Nucleus accumbens (tissue), 56 donors: Measurements from ENCODE around the gene MTERF4.

Experiments
- DNase-seq, 56 donors: peaks; one replicate each; lab custom pipeline; 2025; lab: John Stamatoyannopoulos, UW

MTERF4 gene

DNA sequence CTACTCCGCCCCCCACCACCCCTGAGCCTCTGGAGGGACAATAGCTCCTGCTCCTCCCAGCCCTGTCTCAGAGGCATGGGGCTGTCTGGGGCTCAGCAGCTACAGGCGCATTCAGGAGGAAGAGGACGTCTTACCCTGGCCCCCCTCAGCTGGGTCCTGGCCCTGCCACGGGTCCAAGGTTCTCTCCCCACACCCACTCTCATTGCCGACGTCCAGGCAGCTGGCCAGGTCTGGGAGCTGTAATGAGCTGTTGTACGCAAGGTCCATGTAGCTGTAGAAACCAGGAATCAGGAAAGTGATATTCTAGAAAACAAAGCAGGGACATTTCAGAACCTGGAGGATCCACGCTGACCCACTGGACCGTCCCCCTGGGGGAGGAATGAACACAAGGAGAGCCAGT is 33.6 kb upstream of the MTERF4 start:
- DNase-seq: peak in 2 of 56 donors; percentile 23 to 26

DNA sequence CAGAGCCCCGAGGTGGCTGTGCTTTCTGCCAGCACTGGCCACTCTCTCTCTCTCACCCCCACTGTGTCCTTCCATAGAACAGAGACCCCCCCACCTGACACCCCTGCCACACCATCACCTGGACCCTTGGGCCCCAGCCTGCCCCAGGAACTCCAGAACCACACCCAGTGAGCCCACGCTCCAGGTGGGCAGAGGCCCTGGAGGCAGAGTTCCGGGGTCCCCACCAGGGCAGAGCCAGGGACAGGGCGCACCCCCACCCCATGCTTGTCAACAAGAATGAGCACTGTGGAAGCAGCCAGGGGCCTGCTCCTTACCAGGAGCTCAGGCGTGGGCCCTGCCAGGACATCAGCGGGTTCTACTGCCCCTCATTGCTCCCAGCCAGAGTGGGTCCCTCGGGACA is 32.6 kb upstream of the MTERF4 start:
- DNase-seq: no peak

DNA sequence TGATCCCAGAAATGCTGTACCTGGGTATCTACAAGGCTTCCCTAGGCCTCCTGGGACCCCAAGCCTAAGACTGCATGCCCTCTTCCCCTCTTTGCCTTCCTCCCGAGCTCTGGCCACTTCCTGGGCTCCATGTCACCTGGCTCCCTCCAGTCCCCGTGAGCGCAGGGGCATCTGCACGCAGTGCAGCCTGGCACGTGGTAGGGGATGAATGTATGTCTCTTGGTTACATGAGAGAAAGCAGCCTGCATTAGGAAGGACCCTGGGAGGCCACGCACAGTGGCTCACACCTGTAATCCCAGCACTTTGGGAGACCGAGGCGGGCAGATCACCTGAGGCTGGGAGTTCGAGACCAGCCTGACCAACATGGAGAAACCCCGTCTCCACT is 31.3 kb upstream of the MTERF4 start:
- DNase-seq: no peak

DNA sequence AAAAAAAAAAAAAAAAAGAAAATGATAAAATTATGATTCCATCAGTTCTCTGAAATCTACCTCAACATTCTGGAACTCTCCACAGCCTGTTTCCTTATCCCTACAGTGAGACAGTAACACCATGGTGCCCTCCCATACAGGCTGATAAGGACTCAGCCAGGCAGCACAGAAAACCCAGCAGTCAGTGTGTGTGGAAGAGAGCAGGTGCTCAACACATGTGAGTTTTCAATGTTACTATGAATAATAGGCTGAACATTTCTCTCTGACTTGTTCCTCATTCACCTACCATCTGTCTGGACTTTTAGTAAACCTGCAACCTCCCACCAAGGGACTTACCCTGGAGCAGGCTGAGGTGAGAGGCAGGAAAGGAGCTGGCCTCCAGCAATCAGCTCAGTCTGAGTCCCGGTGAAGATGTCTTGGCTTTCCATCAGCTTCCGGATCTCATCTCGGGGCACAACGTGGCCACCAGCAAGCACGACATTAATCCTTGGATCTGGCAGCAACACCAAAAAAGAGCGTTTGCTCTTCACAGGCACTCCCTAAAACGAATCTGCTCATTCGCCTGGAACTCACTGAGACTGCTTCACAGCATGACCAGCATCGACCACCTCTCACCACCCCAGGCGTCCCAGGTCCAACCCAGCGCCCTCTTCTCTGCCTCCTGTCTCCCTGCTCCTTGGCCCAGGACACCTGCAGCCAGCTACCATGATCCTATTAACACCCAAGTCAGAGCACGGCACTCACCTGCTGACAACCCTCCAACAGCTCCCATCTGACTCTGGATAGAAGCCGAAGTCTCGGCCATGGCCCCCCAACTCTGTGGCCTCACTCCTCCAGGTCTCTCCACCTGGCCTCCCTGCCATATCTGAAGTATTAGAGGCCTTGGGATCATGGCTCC is 30.7 kb upstream of the MTERF4 start:
- no peak for DNase-seq

DNA sequence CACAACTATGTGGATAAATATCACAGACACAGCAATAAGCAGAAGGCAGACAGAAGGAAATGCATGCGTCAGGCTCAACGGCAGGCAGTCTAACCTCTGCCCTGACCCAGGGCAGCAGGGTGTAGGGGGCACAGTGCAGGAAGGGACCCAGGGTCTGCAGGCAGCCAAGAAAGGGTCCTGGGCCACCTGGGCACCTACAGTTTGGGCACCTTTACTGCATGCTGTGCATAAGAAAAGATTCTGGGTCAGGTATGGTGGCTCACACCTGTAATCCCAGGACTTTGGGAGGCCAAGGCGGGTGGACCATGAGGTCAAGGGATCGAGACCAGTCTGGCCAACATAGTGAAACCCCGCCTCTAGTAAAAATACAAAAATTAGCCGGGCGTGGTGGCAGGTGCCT is 29.4 kb upstream of the MTERF4 start:
- DNase-seq: no peak

DNA sequence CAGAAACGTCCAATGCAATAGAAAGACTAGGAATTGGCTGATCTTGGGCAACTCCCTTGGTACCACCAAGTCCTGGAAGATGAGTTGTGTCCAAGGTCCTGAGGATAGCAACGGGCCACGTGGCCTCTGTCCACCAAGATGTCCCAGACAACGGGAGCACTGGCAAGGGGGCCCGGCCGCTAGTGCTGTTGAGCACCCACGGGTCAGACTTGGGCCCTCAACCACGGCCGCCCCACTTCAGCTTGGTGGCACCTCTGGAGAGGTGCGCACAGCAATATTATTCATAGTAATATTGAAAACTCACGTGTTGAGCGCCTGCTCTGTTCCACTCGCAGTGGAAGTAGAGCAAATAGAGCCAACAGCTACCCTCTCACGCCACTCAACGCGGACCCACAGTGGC is 28.2 kb upstream of the MTERF4 start:
- no peak for DNase-seq

DNA sequence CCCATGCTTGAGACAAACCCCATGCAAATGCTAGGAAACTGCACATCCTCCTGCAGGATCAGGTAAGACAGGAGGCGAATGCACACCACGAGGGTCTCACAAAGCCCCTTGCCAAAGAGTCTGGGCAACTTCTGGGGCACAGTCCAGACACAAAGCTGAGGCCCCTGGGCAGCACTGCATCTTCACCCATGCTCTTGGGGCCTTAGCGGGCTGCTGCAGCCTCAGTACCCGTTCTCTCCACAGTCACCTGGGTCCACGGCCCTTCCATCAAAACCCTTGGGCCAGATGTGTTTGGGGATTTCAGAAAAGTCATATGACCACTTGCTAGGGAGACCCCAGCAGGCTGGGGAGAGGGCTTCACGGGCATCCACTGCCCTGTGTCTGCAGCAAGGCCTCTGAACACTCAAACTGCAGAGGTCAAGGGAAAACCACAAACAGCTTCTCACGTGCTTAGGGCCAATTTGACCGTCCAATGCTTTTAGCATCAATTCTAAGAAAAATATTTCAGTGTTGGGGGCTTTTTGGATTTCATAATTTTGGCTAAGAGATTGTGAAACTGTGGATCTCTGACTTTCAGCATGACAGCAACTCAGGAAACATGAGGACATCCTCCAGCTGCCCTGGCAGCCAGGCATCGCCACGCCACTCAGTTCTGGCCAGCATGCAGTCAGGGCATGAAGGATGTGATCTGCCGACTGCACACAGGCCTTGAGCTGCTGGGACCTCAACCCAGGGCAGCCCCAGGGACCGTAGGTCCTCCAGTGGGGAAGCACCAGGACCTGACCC is 27.2 kb upstream of the MTERF4 start:
- no peak for DNase-seq

DNA sequence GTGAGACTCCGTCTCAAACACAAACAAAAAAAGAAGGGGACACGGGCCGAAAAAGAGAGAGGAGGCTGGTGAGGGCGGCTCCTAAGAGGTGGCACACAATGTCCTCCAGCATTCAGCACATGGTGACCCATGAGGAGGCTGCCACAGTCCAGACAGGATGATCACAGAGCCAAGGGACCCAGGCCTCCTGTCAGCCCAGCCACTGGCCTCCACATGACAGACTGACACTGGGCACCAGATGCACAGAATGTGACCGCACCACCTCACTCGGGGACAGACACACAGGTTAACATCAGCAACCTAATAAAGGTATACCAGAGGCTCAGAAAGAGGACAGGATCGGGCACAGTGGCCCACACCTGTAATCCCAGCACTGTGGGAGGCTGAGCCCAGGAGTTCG is 26.2 kb upstream of the MTERF4 start:
- no peak for DNase-seq

DNA sequence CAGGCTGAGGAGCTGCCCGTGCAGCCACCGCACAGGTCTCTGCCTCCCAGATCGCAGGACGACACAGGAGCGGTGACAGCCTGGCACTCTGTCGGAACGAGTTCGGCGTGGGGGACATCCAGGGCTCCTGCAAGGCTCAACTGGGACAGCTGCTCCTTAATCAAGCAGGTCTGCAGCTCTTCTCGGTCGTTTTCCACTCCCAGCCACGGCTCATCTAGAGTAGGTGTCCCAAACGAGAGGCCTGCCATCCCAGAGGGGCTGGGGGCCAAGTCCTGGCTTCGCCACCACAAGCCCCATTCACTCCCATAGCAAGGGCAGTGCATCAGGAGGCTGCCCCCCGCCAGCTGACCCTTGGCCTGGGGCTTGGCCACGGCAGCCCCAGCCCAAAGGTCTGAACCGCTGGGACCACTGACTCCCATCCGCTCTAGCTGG is 24.7 kb upstream of the MTERF4 start:
- no peak for DNase-seq

DNA sequence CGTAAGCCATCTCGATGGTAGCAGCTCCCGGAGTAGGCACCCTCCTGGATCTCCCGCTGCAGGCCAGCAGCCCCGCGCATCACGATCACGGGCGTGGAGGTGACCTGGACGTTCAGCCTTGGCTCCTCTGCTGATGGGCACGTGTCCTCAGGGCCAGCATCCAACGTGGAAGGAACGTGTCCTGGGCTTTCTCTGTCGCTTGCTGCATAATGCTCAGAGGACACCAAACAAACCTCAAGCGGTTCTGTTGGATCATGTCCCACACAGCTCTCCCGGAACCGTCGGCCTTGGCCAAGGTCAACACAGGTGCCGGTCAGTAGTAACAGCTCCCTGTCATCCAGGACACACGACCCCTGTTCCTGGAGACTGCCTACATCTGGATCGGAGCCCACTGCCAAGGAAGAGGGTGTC is 24.1 kb upstream of the MTERF4 start:
- DNase-seq: no peak

DNA sequence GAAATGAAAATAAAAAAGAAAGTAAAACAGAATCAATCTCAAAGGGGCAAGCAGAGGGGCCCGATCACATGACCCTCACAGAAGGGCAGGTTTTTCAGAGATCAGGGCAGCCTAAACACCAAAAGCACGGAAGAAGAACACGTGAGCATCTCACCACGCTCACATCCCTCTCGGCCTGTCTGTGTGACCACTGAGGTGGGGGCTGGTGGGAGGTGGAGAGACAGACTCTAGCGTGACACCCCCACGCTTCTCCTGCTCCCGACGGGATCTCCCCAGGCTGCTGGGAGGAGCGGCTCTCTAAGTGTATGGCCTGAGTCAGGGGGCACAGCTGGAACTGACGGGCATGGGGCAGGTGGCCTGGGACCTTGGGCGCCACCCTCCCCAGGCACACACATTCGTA is 23.5 kb upstream of the MTERF4 start:
- no peak for DNase-seq

DNA sequence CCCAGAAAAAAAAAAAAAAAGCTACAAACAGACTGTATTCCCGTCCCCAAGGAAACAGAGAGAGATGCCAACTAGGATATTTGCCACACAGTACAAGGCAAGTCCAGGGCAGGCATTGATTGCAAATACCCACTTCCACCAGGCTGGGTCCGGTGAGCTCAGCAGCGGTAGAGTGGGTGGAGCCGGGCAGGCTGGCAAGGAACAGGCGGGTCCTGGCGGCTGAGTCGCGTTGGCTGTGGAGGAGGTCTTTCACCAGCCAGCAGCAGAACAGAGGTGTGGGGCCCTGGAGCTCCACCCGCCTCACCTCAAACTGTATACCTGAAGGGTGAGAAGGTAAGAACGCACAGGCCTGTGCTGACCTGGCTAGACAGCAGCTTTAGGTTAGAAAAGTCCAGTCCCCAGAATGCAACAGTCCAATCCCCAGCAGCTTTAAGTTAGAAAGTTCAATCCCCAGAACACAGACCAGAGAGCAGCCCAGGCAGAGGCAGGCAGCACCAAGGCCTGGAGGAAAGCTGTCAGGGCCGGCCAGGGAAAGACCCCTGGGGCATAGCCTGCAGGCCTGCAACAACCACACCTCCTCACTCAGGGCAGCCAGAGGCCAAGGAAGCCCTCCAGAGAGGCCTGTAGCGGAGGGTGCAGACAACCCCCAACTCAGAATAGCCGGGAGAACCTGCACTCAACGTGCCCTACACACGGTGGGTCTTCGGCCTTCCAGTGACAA is 21.9 kb upstream of the MTERF4 start:
- DNase-seq: peak in 18 of 56 donors; percentile 6 to 71 (median 24)

DNA sequence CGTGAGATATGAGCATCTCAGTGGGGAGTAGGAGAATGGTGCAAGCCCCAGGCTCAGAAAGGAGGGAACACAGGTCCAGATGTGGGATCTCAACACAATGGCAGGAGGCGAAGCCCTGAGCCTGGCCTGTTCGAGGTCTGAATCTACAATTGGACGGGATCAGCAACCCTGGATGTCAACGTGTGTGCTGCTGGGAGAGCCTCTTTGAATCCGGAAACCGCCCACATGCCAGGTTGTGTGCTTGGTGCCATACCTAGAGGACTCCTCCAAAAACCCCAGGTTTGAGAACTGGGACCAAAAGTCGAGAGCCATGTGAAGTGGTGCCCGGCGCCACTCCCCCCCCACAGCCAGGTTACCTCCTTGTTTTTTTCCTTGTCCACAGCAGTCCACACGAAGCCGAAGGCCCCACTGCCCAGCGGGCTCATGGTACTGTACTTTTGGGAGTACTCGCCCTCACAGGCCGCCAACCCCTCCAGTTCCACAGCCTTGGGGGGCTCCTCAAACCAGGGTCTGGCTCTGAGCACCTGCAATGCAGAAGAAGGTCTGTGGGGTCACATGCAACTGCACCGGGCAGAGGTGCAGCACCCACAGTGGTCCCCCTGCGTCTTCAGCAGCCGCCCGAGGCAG is 20.4 kb upstream of the MTERF4 start:
- no peak for DNase-seq

DNA sequence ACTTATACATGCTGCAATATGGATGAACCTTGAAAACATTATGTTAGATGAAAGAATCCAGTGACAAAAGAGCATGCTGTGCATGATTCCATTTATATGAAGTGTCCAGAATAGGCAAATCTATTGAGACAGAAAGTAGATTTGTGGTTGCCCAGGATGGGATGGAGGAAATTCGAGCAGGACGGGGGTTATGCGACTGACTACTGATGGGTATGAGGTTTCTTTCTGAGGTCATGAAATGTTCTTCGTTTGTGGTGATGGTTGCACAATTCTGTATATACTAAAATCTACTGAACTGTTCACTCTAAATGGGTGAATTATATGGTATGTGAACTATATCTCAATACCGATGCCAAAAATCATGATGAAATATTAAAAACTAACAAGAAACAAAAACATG is 18.9 kb upstream of the MTERF4 start:
- no peak for DNase-seq

DNA sequence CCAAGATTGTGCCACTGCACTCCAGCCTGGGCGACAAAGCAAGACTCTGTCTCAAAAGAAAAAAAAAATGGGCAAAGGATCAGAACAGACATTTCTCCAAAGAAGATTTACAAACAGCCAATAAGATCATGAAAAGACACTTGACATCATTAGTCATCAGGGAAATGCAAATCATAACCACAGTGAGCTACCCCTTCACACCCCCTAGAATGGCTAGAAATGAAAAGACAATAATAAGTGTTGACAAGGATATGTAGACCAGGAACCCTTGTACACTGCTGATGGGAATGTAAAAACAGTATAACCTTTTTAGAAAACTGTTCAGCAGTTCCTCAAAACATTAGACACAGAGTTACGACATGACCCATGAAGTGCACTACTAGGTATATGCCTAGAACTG is 18.4 kb upstream of the MTERF4 start:
- no peak for DNase-seq

DNA sequence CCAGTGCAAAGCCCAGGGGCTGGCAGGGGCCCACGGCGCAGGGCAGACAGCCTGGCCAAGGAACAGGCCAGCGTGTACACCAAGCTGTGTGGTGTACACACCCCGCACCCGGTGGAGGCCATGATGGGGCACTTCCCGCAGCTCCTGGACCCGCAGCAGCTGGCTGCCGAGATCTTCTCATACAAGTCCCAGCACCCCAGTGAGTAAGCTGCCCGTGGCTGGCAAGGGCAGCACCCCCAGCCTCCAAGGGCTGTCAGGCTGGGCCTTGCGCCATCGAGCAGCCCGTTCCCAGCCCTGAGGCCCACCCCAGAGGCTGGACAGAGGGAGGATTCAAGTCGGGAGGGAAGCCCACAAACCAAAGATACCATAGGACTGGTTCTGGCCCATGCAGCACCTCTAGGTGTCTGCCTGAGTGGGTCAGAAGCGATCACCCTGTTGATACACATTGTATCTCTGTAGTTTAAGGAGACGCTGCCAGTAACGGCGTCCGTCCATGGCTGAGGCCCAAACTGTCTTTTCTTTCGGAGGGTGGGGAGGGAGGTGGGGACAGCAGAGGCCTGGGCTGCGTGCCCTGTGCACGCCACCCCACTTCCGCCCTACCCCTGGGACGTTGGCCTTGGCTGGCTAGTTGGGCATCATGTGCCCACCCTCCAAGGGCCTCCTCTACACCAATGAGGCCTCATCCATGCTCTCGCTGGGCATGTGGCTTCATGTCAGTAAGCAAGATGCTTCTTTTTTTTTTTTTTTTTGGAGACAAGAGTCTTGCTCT is 16.8 kb upstream of the MTERF4 start:
- DNase-seq: no peak

DNA sequence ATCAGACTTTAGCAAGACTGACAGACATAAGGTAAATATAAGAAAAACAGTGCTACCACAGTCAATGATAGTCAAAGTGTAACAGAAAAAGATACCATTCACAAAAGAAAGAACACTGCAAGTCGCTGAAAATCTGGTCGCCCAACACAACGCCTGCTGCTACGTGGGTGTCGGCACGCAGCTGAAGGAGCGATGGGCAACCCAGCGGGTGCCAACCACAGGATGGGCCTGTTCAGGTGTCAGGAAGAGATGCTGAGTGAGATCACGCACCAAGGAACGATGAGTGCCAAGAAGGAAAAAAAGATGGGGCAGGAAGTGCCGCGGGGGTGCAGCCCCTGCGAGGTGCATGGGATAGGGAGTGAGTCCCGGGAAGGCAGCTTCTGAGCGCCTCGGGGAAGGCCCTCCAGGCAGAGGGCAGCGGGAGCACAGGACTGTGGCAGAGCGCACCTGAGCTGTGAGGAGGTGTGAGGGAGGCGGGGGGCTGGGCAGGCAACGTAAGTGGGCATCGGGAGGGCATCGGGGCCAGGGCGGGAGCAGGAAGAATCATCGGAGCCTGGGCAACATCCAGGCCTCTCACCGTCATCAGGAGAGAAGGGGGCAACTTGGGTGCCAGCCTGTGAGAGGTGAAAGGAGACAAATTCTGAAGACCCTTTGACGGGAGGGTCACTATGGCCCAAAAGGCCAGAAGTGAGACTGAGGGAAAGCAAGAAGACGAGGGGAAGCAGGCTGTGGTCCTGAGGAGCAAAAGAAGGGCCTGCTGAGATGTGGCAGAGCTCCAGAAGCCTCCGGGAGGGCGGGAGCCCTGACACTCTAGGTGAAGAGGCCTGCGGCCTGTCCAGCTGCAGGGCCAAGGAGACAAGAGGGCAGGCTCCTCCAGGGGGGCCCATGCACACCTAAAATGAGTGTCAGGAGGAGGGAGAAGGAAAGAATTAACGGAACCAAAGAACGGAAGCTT is 14.8 kb upstream of the MTERF4 start:
- no peak for DNase-seq

DNA sequence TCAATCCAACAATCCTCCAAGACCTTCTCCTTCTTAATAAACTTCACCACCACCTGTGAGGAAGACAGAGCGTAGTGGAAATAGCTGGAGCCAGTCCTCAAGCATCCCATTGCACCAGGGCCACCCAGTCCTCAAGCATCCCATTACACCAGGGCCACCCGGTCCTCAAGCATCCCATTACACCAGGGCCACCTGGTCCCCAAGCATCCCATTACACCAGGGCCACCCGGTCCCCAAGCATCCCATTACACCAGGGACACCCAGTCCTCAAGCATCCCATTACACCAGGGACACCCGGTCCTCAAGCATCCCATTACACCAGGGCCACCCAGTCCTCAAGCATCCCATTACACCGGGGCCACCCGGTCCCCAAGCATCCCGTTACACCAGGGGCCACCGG is 13.3 kb upstream of the MTERF4 start:
- no peak for DNase-seq

DNA sequence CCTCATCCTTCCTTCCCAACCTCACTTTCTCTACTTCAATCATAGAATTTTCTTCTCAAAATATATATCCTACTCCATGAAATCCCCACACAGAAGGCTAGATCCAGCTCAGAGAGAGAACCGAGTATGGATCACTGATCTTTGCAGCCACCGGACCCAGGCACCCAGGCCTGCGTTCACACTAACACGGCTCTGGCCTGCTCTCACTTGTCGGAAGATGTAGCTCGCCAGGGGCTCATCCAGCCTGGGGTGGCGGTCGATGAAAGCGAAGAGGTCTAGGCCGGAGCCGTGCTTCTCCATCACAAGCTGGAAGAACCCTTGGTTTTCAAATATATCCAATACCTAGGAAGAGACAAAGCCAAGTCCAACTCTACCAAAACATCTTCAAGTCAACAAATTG is 12.7 kb upstream of the MTERF4 start:
- no peak for DNase-seq
